Stimulated activated CD4-positive, alpha-beta T cell treated with anti-CD3 and anti-CD28 coated beads, Interleukin-4, amount 100 ng/mL, for 1 hour (primary cell): ENCODE data around the gene KMT2B.
"Not testable (repeated sequence)": the region's sequence is repeated elsewhere in the genome, so short reads cannot be mapped to it uniquely, and the experiment has no call there.

Experiments
- DNase-seq: peaks from one replicate; pipeline ENCODE4 v3.0.0-alpha.2; 2020

The KMT2B gene

DNA sequence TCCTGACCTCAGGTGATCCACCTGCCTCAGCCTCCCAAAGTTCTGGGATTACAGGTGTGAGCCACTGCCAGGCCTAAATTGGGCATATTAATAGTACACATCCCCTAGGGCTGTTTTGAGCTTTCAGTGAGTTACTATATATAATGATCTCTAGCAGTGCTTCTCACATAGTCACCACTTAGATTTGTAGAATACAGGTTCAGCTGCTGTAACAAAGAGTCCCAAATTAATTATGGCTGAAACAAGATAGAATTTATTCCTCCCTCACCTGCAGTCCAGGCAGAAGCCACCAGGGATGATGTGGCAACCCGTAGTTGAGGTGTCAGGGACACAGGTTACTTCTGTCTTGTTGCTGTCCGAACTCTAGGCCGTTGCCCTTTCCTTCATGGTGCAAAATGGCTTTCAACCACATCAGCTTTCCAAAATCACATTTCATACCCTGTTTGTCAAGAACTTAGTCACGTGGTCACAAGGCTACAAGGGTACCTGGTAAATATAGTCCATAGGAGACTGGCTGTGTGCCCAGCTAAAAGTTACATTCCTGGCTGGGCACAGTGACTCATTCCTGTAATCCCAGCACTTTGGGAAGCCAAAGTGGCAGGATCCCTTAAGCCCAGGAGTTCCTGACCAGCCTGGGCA is 43.0 kb downstream of the KMT2B start:
- DNase-seq: no peak

DNA sequence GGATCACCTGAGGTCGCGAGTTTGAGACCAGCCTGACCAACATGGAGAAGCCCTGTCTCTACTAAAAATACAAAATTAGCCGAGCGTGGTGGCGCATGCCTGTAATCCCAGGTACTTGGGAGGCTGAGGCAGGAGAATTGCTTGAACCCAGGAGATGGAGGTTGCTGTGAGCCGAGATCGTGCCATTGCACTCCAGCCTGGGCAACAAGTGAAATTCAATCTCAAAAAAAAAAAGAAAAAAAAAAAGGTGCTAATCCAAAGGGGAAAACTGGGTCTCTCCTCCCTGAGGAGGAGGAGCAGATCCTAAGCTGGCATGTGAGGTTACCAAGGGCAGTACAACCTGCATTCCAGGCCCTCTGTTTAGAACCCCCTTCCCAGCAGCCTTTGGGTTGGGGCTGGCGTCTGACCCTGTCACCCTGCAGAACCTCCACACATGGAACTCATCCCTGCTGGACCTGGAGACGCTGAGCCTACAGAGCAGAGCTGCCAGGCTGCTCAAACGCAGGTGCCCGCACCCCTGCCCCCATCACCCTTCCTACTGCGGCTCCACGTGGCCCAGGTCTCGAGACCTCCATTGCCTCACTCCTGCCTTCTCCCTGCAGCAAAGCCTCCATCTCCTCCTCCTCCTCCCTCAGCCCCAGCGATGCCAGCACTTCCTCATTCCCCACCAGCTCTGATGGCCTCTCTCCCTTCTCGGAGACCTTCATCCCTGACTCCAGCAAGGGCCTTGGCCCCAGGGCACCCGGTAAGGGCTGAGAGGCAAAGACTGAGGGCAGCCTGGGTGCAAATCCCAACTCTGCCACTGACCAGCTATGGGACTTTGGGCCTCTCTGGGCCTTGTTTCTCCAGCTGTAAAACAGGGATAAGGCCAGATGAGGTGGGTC is 46.9 kb downstream of the KMT2B start:
- DNase-seq: no peak

DNA sequence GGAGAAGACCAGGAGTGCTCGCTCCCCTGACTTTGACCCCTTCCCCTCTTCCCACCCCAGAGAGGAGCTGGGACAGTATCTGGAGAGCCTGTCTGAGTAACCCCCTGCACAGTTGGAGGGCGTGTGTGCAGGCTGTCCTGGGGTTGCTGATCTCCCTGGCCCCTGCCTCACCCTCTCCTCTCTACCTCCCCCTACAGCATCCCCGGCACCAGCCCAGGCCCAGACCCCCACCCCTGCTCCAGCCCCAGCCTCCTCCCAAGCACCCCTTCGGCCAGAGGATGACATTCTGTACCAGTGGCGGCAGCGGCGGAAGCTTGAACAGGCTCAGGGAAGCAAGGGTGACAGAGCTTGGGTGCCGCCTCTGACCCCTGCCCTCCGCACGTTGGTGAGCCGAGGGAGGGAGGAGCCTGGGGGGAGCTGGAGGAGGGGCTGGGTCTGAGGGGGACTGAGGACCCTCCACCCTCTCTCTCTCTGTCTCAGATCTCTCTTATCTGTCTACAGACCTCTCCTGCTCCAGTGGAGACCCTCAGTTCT is 48.8 kb downstream of the KMT2B start:
- no peak for DNase-seq

DNA sequence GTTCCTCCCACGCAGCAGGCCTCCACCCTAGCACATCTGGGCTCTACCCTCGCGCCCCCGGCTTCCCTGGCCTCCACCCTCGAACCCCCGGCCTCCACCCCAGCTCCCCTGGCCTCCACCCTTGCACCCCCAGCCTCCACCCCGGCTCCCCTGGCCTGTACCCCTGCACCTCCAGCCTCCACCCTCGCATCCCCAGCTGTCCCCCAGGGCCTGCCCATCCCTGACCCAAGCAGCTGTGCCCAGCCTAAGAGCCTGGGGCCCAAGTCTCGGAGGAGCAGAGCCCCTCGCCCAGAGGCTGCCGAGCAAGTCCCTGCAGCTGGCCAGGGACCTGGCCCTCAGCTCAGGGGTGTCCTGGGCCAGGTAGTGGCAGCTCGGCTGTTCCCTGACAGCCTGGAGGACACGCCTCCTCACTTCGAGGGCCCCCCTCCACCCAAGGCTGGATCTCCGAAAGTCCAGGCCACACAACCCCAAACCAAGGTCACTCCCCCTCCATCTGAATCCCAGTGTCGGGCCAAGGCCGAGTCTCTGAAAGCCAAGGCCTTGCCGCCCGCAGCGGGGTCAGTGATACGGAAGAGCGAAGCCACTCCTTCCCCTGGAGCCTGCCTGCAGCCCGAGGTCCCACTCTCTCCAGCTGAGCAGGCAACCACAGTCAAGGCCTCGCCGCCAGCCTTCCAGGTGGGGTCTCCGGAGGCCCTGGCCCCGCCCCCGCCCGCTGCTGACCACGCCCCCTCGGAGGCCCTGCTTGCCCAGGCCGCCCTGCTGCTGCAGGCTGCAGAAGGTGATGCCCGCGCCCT is 49.7 kb downstream of the KMT2B start:
- DNase-seq: no peak

DNA sequence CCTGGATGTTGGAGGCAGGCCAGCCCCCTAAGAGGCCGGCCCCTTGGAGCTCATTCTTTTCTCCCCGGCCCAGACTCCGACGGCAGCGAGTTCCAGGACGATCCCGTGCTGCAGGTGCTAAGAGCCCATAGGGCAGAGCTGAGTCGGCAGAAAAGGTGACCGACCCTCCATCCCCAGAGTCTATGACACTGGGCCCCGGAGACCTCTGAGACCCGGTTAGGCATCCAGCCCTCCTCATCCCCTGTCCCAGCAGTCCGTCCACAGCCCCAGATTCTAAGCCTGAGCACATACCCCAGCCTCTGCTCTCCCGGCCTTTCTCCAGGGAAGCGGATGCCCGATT is 50.2 kb downstream of the KMT2B start:
- DNase-seq: no peak

DNA sequence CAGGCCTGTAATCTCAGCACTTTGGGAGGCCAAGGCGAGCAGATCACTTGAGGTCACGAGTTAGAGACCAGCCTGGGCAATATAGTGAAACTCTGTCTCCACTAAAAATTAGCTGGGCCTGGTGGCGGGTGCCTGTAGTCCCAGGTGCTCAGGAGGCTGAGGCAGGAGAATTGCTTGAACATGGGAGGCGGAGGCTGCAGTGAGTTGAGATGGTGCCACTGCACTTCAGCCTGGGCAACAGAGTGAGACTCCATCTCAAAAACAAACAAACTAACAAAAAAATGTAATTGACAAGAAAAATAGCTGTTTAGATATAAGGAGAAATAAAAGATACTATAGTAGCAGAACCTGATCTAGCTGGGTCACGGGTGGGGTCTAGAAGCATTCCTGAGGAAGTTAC is 54.6 kb downstream of the KMT2B start:
- not testable (repeated sequence) for DNase-seq

DNA sequence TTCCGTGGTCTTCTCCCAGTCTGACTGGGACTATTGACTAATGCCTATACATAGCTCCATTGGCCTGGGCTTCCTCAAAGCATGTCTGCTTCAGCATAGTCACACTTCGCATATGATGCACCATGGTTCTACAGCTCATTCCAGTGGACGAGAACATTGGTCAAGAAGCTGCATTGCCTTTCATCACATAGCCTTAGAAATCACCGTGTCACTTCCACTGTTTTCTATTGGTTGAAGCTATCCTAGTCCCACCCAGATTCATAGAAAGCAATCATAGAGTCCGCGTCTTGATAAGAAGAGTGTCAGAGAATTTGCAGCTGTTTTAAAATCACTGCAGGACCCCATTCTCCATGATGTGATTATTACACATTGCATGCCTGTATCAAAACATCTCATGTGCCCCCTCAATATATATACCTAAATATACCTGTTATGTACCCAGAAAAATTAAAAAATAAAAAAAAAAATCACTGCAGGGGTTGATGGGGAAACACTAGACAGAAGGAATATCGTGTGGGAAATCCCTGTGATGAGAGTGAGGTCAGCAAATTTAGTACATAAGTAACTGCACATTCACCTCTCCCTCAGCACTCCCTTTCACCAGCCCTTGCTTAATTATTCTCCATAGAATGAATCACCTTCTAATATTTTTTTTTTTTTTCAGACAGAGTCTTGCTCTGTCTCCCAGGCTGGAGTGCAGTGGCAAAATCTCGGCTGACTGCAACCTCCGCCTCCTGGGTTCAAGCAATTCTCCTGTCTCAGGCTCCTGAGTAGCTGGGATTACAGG is 55.4 kb downstream of the KMT2B start:
- DNase-seq: no peak

DNA sequence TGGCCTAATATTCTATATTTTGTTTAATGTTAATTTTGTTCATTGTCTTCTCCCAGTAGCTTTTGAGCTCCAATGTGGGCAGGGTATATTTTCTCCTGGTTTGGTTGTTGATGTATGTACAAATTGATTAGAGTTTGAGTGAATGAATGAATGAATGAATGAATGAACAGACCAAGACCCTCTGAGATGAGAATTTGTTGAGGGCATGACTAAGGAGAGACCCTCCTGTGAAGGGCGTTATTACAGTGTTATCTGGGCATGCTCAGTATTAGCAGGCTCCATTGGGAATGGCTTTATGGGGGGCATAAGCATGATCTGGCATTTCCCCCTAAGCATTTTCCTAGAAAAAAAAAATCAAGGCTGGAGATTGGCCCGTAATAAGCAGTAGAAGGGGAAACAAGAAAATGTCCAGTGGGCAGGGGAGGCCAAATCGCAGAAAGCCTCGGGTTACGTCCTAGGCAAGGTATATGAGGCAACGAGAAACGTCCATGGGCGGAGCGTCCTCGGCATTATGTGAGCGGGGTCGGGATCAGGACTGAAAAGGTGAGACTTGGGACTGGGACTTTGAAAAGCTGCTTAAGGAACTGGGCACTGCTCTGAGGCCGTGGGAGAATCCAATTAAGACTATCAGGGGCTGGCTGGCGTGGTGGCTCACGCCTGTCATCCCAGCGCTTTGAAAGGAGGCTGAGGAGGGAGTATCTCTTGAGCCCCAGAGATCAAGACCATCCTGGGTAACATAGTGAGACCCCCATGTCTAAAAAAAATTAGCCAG is 56.7 kb downstream of the KMT2B start:
- DNase-seq: no peak

DNA sequence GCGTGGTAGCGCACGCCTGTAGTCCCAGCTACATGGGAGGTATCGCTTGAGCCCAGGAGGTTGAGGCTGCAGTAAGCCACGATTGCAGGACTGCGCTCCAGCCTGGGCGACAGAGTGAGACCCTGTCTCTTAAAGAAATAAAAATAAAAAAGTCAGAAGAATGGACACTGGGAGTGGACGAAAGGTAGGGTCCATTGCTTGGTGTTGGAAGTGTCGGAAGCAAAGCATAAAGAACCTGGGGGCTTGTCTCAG is 57.2 kb downstream of the KMT2B start:
- no peak for DNase-seq

DNA sequence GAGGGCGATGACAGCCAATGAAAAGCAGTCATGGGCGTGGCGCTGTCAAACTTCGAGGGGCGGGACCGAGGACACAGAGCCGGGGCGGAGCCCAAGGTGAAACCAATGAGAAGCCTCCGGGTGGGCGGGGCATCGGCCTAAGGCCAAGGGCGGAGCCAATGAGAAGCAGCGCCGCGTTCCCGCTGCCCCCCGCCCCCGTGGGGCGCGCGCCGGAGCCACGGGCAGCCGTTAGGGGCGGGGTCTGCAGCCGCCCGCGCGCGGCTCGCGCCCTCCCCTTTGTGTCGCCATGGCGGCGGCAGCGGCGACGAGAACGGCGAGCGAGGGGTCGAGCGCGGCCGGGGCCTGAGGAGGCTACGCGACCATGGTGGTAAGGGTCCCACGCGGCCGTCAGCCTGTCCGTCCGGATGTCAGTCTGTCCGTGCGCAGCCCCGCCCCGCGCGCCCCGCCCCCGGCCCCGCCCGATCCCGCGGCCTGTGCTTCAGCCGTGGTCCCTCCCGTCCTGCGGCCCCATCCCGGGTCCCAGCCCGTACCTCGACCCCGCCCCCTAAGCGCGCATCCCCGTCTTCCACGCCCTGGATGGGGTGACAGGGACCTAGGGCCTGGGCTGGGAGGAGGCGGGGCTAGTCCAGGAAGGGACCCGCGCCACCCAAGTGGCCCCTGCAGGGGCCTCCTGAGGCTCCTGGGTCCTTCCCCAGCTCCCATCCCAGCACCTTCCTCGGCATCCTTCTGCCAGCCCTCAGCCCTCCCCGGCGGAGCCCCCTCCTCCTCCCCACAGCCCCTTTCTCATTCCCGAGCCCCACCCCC is 57.7 kb downstream of the KMT2B start, which contains the start of gene ARHGAP33:
Gene ARHGAP33, plus strand, starts transcription at position 267 of the 804 bp plus-strand sequence. Its CDS starts 95 bp downstream, at position 362.
- peak; percentile 99 for DNase-seq

DNA sequence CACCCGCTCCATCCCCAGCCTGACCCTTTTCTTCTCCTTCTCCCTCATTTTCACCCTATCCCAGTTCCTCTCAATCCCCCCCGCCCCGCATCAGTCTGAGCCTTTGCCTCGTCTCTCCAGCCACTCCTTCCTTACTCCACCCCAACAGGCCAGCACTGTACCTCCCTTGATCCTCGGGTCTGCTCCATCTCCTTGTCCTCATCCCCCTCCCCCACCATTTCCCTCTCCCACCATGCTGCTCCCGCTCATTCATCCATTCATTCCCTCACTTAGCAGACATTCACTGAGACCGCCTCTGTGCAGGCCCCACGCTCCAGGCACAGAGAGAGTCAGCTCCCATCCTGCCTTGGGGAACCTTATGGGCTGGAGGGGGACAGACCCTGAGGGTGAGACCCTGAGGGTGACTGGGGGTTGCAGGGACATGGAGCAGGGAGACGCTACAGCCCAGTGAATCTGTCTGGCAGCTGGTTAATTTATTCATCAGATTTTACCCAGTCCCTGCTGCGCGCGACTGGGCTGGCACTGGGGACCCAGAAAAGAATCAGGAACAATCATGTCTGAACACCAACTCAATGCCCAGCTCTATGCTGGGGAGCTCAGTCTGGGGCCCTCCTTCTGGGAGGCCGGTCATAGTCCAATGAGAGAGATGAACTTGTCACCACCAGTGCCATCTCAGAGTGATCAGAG is 58.4 kb downstream of the KMT2B start:
- no peak for DNase-seq

DNA sequence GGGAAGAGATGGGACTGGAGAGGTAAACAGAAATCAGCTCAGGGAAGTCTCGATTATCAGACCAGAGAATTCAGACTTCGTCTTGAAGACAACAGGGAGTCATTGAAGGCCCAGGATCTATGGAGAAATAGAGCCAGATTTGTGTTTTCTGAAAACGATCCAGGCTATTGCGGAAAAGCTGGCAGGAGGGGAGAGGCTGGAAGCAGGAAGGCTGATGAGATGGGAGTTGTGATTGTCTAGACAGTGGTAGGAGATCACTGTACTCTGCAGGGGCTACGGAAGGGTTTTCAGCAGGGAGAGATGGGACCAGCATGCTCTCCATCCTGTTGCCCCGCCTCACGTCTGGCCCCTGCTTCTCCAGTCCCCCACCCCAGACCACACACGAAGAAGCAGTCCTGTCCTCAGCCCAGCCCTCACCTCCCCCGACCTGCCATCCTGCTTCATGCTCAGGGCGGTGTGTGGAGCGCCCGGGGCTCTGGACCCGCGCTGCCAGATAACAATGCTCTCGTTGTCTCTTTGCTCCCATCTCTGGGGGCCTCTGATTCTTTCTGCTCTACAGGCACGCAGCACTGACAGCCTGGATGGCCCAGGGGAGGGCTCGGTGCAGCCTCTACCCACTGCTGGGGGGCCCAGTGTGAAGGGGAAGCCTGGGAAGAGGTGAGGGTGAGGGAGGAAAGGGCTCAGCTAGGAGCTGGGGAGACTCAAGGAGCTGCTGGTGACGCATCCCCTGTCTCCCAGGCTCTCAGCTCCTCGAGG is 59.5 kb downstream of the KMT2B start:
- DNase-seq: no peak

DNA sequence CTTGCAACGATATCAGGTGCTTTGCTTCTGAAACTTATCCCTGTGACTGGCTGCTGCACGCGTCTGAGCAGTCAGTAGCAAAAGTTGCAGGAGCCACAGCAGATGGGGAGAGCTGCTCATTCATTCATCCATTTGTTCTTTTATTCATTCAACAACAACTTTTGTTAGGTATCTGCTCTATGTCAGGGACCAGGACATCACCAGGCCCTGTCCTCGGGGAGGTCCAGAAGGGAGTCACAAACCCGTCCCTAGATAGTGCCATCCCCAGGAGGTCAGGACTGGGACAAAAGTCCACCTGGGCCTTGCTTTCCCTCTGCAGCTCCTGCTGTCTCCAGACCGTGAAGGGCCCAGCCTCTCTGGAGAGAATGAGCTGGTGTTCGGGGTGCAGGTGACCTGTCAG is 60.2 kb downstream of the KMT2B start:
- no peak for DNase-seq

DNA sequence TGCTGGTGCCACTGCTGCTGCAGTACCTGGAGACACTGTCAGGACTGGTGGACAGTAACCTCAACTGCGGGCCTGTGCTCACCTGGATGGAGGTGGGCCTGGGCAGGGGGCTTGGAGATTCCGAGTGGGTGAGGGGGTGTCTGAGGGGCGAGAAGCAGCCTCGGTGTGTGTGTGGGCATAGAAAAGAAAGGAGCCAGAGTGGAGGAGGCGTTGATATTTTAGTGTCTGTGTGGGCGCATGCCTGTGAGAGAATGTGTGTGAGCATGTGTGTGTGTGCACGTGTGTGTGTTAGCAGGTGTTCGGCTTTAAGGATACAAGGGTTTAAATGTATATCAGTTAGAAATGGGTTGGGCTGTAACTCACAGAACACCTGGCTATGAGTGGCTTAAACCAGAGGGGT is 61.2 kb downstream of the KMT2B start:
- DNase-seq: no peak

DNA sequence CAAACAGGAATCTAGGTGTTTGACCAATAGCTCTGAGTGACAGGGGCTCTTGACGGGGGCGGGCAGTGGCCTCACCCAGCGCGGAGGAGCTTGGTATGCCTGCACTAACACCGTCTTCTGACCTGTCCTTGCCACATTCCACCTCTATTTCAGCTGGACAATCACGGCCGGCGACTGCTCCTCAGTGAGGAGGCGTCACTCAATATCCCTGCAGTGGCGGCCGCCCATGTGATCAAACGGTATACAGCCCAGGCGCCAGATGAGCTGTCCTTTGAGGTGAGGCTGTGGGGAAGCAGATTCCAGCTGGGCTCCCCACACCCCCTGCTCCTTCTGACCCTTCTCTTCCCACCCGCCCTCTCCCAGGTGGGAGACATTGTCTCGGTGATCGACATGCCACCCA is 62.3 kb downstream of the KMT2B start:
- no peak for DNase-seq

DNA sequence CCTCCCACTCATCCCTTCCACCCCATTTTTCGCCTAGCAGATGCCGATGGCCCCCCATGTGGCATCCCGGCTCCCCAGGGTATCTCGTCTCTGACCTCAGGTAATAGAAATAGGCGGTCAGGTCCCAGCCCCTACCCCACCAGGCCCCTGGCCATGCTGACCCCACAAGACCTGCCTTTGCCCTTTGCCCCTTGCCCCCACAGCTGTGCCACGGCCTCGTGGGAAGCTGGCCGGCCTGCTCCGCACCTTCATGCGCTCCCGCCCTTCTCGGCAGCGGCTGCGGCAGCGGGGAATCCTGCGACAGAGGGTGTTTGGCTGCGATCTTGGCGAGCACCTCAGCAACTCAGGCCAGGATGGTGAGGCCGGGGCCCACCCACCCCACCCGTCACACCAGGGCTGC is 62.9 kb downstream of the KMT2B start:
- no peak for DNase-seq

DNA sequence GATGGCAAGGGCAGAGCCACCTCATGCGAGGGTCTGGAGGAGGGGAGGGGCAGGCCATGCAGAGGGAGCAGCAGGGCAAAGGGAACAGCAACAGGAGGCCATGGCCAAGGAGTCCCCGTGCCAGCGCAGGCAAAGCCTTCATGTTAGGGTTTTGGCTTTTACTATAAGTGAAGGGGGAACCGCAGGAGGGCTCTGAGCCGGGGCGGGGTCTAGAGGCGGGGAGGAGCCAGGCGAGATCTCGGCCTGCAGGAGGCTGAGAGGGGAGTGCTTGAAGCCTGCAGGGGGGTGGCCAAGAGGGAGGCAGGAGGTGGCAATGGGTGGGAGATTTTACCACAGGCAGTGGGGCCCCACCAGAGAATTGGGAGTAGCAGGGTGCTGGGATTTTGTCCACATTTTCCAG is 63.8 kb downstream of the KMT2B start:
- no peak for DNase-seq

DNA sequence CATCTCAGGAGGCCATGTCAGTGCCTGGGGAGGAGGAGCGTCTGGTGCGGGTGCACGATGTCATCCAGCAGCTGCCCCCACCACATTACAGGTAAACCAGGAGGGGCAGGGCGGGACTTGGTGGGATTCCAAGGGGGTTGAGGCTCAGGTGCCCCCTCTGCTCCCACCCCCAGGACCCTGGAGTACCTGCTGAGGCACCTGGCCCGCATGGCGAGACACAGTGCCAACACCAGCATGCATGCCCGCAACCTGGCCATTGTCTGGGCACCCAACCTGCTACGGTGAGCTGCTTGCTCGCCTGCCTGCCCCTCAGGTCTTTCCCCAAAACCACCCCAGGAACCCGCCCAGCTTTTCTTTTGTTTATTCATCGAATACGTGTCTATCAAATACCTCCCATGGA is 64.8 kb downstream of the KMT2B start:
- no peak for DNase-seq

DNA sequence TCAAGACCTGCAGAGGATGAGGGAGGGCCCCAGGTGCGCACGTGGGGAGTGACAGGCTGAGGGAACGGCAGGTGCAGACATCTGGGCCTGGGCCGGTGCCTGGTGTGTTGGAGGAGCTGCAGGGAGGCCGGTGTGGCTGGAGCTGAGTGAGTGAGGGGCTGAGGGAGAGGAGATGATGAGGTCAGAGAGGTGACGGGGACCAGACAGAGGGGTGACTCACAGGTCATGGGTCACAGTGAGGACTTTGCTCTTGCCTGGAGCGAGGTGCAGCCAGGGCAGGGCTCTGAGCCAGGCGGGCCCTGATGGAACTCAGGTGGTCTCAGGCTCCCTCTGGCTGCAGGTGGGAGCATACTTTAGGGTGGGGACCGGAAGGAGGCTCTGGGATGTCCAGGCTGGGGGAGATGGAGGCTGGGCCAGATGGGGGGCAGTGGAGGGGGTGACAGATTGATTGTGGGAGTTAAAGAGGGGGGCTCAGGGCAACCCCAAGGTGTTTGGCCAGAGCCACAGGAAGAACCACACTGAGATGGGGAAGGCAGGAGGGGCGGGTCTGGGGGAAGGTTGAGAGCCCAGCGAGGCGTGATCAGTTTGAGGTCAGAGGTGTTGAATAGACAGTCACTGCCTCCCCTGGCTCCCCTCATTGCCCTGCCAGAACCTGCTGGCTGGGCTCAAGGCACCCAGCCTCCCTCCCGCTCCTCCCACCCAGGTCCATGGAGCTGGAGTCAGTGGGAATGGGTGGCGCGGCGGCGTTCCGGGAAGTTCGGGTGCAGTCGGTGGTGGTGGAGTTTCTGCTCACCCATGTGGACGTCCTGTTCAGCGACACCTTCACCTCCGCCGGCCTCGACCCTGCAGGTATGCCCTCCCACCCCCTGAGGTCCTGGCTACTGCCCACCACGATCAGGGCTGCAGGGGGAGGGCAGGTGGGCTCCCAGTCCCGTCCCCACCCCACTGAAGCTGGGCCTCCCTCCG is 65.9 kb downstream of the KMT2B start:
- no peak for DNase-seq
